ENCODE measurements around the gene CD58.
"Not testable (repeated sequence)": the region's sequence is repeated elsewhere in the genome, so short reads cannot be mapped to it uniquely, and the experiment has no call there.

GRCh38 chr1:116589101-116589735 is 18.4 kb upstream of the CD58 start:
- not testable (repeated sequence) for TF ChIP-seq CTCF, POLR2A (IDR thresholded peaks at IDR 0.05)

All from ovary (tissue), 3 donors.